ENCODE data around the gene TMEM150A. TPM values are rescaled to one million over a fixed set of nuclear protein-coding genes. Genes with fewer than 3 reads are reported as not detected.

The TMEM150A gene
- total RNA-seq, 1 donor, result 20.6 TPM

GRCh38 chr2:85589982-85590791 is 12.3 kb downstream of the TMEM150A start:
- H3K9me3 ChIP-seq (ENCODE audit: low read depth, low read length), result no peaks in the 10 kb centered on the region
- TF ChIP-seq CTCF (IDR thresholded peaks at IDR 0.05; ENCODE audit: extremely low read depth, low read depth, low read length), result no peak
- no peak overlapping the region for H2AFZ ChIP-seq (ENCODE audit: low read length)
- peaks cover 5% of the 10 kb centered on the region for H3K36me3 ChIP-seq (ENCODE audit: insufficient read depth, low read length)
- H3K27ac ChIP-seq (ENCODE audit: low read depth, low read length), result peak overlapping the region; percentile 90
- DNase-seq (ENCODE audit: insufficient read length, low spot score, missing footprints), result peak; percentile 98
- peak overlapping the region; percentile 52 for H3K4me2 ChIP-seq (ENCODE audit: insufficient read depth, low read length)
- H3K4me1 ChIP-seq (ENCODE audit: insufficient read depth, low read length), result peaks cover 46% of the 10 kb centered on the region
- peaks cover 39% of the 10 kb centered on the region for H3K79me2 ChIP-seq (ENCODE audit: insufficient read depth, low read length)
- H3K4me3 ChIP-seq (ENCODE audit: insufficient read depth, low read length), result peak overlapping the region; percentile 5
- peaks cover 4% of the 10 kb centered on the region for H4K20me1 ChIP-seq (ENCODE audit: insufficient read depth, low read length)
- H3K27me3 ChIP-seq (ENCODE audit: insufficient read depth, low read length), result no peaks in the 10 kb centered on the region

DNA sequence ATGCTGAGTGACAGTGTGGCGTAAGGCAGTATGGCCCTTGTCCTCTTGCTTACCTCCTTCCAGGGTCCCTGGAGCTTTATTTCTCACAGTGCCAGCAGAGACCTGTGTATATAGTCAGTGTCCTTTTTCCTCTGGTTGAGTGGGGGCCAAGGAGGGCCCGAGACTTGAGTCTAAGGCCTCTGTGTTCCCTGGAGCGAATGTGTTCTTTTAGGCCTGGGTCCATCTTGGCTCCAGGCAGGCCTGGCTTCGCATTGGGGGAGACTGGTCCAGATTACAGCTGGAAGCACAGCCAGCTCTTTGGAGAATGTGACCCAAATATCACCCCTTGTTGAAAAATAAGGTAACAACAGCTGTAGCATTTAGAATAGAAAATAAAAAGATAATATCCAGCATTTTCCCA is 13.3 kb downstream of the TMEM150A start:
- TF ChIP-seq CTCF (IDR thresholded peaks at IDR 0.05; ENCODE audit: extremely low read depth, low read depth, low read length), result no peak
- Histone ChIP-seq H4K20me1 (ENCODE audit: insufficient read depth, low read length) (peaks cover 4% of the 10 kb centered on the region), H3K27me3 (ENCODE audit: insufficient read depth, low read length) (no peaks in the 10 kb centered on the region), H3K9me3 (ENCODE audit: low read depth, low read length) (no peaks in the 10 kb centered on the region), H3K27ac (ENCODE audit: low read depth, low read length) (no peak overlapping the region), H3K79me2 (ENCODE audit: insufficient read depth, low read length) (peaks cover 38% of the 10 kb centered on the region), H3K4me3 (ENCODE audit: insufficient read depth, low read length) (no peak overlapping the region), H3K4me2 (ENCODE audit: insufficient read depth, low read length) (no peak overlapping the region), H2AFZ (ENCODE audit: low read length) (no peak overlapping the region), H3K4me1 (ENCODE audit: insufficient read depth, low read length) (peaks cover 45% of the 10 kb centered on the region), H3K36me3 (ENCODE audit: insufficient read depth, low read length) (peaks cover 5% of the 10 kb centered on the region)
- DNase-seq (ENCODE audit: insufficient read length, low spot score, missing footprints), result no peak

DNA sequence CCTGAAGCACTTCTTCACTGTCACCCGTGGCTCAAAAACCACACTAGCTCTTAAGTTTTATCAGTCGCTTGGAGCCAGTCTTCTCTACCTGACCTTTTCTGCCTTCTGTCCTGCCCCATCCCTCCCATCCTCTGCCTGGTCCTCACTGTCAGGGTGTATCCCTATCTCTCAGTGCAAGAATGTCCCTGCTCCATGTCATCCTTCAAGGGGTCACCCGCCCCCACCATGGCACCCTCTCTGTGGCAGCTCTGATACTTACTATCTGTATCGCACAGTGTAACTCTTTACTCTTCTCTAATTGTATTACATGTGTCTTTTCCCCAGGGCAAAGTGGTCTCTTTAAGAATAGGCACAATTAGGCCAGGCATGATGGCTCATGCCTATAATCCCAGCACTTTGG is 13.9 kb downstream of the TMEM150A start:
- no peaks in the 10 kb centered on the region for H3K27me3 ChIP-seq (ENCODE audit: insufficient read depth, low read length)
- no peak for DNase-seq (ENCODE audit: insufficient read length, low spot score, missing footprints)
- H4K20me1 ChIP-seq (ENCODE audit: insufficient read depth, low read length), result peaks cover 4% of the 10 kb centered on the region
- no peak overlapping the region for H2AFZ ChIP-seq (ENCODE audit: low read length)
- H3K27ac ChIP-seq (ENCODE audit: low read depth, low read length), result no peak overlapping the region
- TF ChIP-seq CTCF (IDR thresholded peaks at IDR 0.05; ENCODE audit: extremely low read depth, low read depth, low read length), result no peak
- H3K36me3 ChIP-seq (ENCODE audit: insufficient read depth, low read length), result peaks cover 5% of the 10 kb centered on the region
- no peak overlapping the region for H3K4me3 ChIP-seq (ENCODE audit: insufficient read depth, low read length)
- no peak overlapping the region for H3K4me2 ChIP-seq (ENCODE audit: insufficient read depth, low read length)
- no peaks in the 10 kb centered on the region for H3K9me3 ChIP-seq (ENCODE audit: low read depth, low read length)
- H3K79me2 ChIP-seq (ENCODE audit: insufficient read depth, low read length), result peaks cover 35% of the 10 kb centered on the region
- peaks cover 48% of the 10 kb centered on the region for H3K4me1 ChIP-seq (ENCODE audit: insufficient read depth, low read length)

- Histone ChIP-seq H3K4me1 (ENCODE audit: insufficient read depth, low read length) (peaks cover 48% of the 10 kb centered on the region), H3K36me3 (ENCODE audit: insufficient read depth, low read length) (peaks cover 2% of the 10 kb centered on the region), H3K27me3 (ENCODE audit: insufficient read depth, low read length) (no peaks in the 10 kb centered on the region), H3K27ac (ENCODE audit: low read depth, low read length) (no peak overlapping the region), H2AFZ (ENCODE audit: low read length) (no peak overlapping the region), H4K20me1 (ENCODE audit: insufficient read depth, low read length) (peaks cover 4% of the 10 kb centered on the region), H3K79me2 (ENCODE audit: insufficient read depth, low read length) (peaks cover 32% of the 10 kb centered on the region), H3K4me3 (ENCODE audit: insufficient read depth, low read length) (no peak overlapping the region), H3K4me2 (ENCODE audit: insufficient read depth, low read length) (no peak overlapping the region), H3K9me3 (ENCODE audit: low read depth, low read length) (no peaks in the 10 kb centered on the region)
- no peak for DNase-seq (ENCODE audit: insufficient read length, low spot score, missing footprints)
- no peak for TF ChIP-seq CTCF (IDR thresholded peaks at IDR 0.05; ENCODE audit: extremely low read depth, low read depth, low read length)
Measured at GRCh38 chr2:85588236-85588635, 14.3 kb downstream of the TMEM150A start.

Measured in osteoblast (primary cell).